HepG2 (cell line): ENCODE measurements around the gene KCNH1. TPM values are rescaled to one million over a fixed set of nuclear protein-coding genes. Genes with fewer than 3 reads are reported as not detected.

Experiments used
- ATAC-seq: fragments of 200-7000 bp; cut with Tn5 transposase; 3 replicates; pipeline ENCODE4 v1.9.1; 2020; ENCODE audit warnings: mild to moderate bottlenecking, moderate library complexity
- BruUV-seq: library from RNA; stranded (reverse); fragments of 400-500 nt; replicated peaks from 2 replicates; lab custom pipeline; 2021; lab: Mats Ljungman, UMichigan
- CTCF ChIA-PET: fragments of 300-600 bp; formaldehyde crosslinking; extraction: SDS; loops from one replicate; lab custom pipeline; 2021; ENCODE audit warnings: low total read pairs, inconsistent platforms, low intra/inter-chr PET ratio; lab: Yijun Ruan, JAX
- POLR2A ChIA-PET: fragments of 350-600 bp; sonication (Branson Sonifier 250); formaldehyde crosslinking; loops from one replicate; lab custom pipeline; 2020; ENCODE audit warnings: antibody characterized with exemption, inconsistent platforms; lab: Yijun Ruan, JAX
- DNase-seq: peaks from one replicate; pipeline ENCODE4 v3.0.0-alpha.2; 2015; ENCODE audit warnings: low spot score
- FAIRE-seq: peaks from 3 replicates; lab custom pipeline; 2011; peaks lifted over from hg19 to GRCh38; lab: Jason Lieb, UNC
- H2AFZ ChIP-seq: one replicate; pipeline ENCODE4 v1.6.1; 2011; ENCODE audit warnings: low read length, inconsistent platforms
- H3K27ac ChIP-seq: fragments of 300-600 bp; 3 replicates; pipeline ENCODE4 v1.8.0; 2011; ENCODE audit warnings: mixed run types, mild to moderate bottlenecking, mixed read lengths, low read length, inconsistent platforms; ENCODE audit not compliant: insufficient read depth; ENCODE audit errors: extremely low read length
- H3K27me3 ChIP-seq, 2 experiments: fragments of 200-600 bp in 1 of 2; 2 replicates in 1 of 2; 3 replicates in 1 of 2; pipeline versions ENCODE4 v1.6.0 to v1.8.0; 2011; ENCODE audit warnings: low read length in 2 of 2, mild to moderate bottlenecking in 2 of 2, moderate library complexity in 2 of 2, inconsistent platforms in 1 of 2; ENCODE audit not compliant: insufficient read depth in 2 of 2, control insufficient read depth in 1 of 2
- H3K36me3 ChIP-seq, 2 experiments: fragments of 200-600 bp in 1 of 2; replicated peaks in 1 of 2; 2 replicates in 1 of 2; 3 replicates in 1 of 2; pipeline versions ENCODE4 v1.5.1 to v1.8.0; 2011; ENCODE audit warnings: low read length in 2 of 2, inconsistent platforms in 1 of 2; ENCODE audit not compliant: insufficient read depth in 2 of 2, control insufficient read depth in 1 of 2
- H3K4me1 ChIP-seq: 2 replicates; pipeline ENCODE4 v1.5.1; 2012; ENCODE audit warnings: low read length, inconsistent platforms; ENCODE audit not compliant: insufficient read depth
- H3K4me2 ChIP-seq: 2 replicates; pipeline ENCODE4 v1.6.0; 2011; ENCODE audit warnings: low read depth, low read length, inconsistent platforms
- H3K4me3 ChIP-seq, 3 experiments: fragments of 200-600 bp in 1 of 3; sonication (generic), shearing (Covaris generic) in 1 of 3; replicated peaks in 1 of 3; 2 replicates each; pipeline ENCODE4 v1.5.1; 2011 to 2016; ENCODE audit warnings: low read length in 3 of 3, inconsistent platforms in 2 of 3, low read depth in 2 of 3, mild to moderate bottlenecking in 2 of 3, control low read depth in 1 of 3, mixed read lengths in 1 of 3; ENCODE audit not compliant: insufficient read depth in 1 of 3
- H3K79me2 ChIP-seq: one replicate; pipeline ENCODE4 v1.6.1; 2011; ENCODE audit warnings: low read length, inconsistent platforms; ENCODE audit not compliant: insufficient read depth
- H3K9ac ChIP-seq: 2 replicates; pipeline ENCODE4 v1.6.0; 2011; ENCODE audit warnings: mild to moderate bottlenecking, low read depth, low read length, inconsistent platforms; ENCODE audit not compliant: insufficient read depth
- H3K9me3 ChIP-seq: 2 replicates; pipeline ENCODE4 v1.5.1; 2012; ENCODE audit warnings: mild to moderate bottlenecking, low read length
- H4K20me1 ChIP-seq: 2 replicates; pipeline ENCODE4 v1.6.0; 2011; ENCODE audit warnings: inconsistent platforms, mild to moderate bottlenecking, low read length, moderate library complexity; ENCODE audit not compliant: insufficient read depth
- CEBPB ChIP-seq: IDR thresholded peaks from 2 replicates; pipeline ENCODE4 v1.6.1; 2011; ENCODE audit warnings: low read depth, low read length, improper control_type of control experiment, borderline replicate concordance
- CENPT ChIP-seq: sonication (generic); formaldehyde crosslinking; IDR thresholded peaks from 2 replicates; pipeline ENCODE4 v1.8.0; 2022; ENCODE audit warnings: low read depth, mild to moderate bottlenecking, moderate library complexity, missing genetic modification reagents
- HDAC1 ChIP-seq: sonication (generic); formaldehyde crosslinking; IDR thresholded peaks from 2 replicates; pipeline ENCODE4 v1.5.1; 2020; ENCODE audit warnings: mild to moderate bottlenecking, missing genetic modification reagents
- MNT ChIP-seq: fragments of 450-650 bp; IDR thresholded peaks from 2 replicates; pipeline ENCODE4 v1.6.1; 2016
- NFRKB ChIP-seq: fragments of 450-650 bp; IDR thresholded peaks from 2 replicates; pipeline ENCODE4 v1.6.1; 2017
- PHF20 ChIP-seq: sonication (generic); formaldehyde crosslinking; IDR thresholded peaks from 2 replicates; pipeline ENCODE4 v1.5.0; 2020; ENCODE audit warnings: mild to moderate bottlenecking, missing genetic modification reagents
- ZEB1 ChIP-seq: IDR thresholded peaks from 2 replicates; pipeline ENCODE4 v1.6.1; 2012; ENCODE audit warnings: mild to moderate bottlenecking, low read depth, inconsistent platforms; ENCODE audit not compliant: insufficient replicate concordance
- ZFP91 ChIP-seq: sonication (generic); formaldehyde crosslinking; IDR thresholded peaks from 2 replicates; pipeline ENCODE4 v1.9.0; 2022; ENCODE audit warnings: missing genetic modification reagents, mild to moderate bottlenecking, borderline replicate concordance
- ZFY ChIP-seq: sonication (generic); formaldehyde crosslinking; IDR thresholded peaks from 2 replicates; pipeline ENCODE4 v1.4.0; 2020; ENCODE audit warnings: missing genetic modification reagents
- ZIK1 ChIP-seq: sonication (generic); formaldehyde crosslinking; IDR thresholded peaks from 2 replicates; pipeline ENCODE4 v1.5.0; 2020; ENCODE audit warnings: mild to moderate bottlenecking, low read depth, missing genetic modification reagents, borderline replicate concordance
- ZNF12 ChIP-seq: sonication (generic); formaldehyde crosslinking; IDR thresholded peaks from 2 replicates; pipeline ENCODE4 v1.5.0; 2020; ENCODE audit warnings: missing genetic modification reagents
- ZNF121 ChIP-seq: sonication (generic); formaldehyde crosslinking; IDR thresholded peaks from 2 replicates; pipeline ENCODE4 v1.5.0; 2020; ENCODE audit warnings: mild to moderate bottlenecking, missing genetic modification reagents
- ZNF337 ChIP-seq: sonication (generic); formaldehyde crosslinking; IDR thresholded peaks from 2 replicates; pipeline ENCODE4 v1.5.1; 2020; ENCODE audit warnings: missing genetic modification reagents, low read depth, mild to moderate bottlenecking, borderline replicate concordance
- ZNF513 ChIP-seq: sonication (generic); formaldehyde crosslinking; conservative IDR thresholded peaks from 2 replicates; pipeline ENCODE4 v1.5.0; 2020; ENCODE audit warnings: missing genetic modification reagents
- ZSCAN31 ChIP-seq: sonication (generic); formaldehyde crosslinking; IDR thresholded peaks from 2 replicates; pipeline ENCODE4 v1.5.0; 2020; ENCODE audit warnings: low read depth, mild to moderate bottlenecking, missing genetic modification reagents
- WGBS: methylation state at CpG from one replicate; pipeline ENCODE4 v1.1.6; 2017; ENCODE audit warnings: low lambda C conversion rate; 5-methylcytosine and 5-hydroxymethylcytosine counted together
- in situ Hi-C: cut with HindIII; loops from 2 replicates; pipeline ENCODE4 v1.10.0; 2017; ENCODE audit warnings: low pct_unique_long_range_greater_than_20kb; ENCODE audit not compliant: extremely low pct_ligation_motif_present
- intact Hi-C: fragments of 100-400 bp; cut with micrococcal nuclease; formaldehyde crosslinking; loops from one replicate; pipeline ENCODE4 v1.10.0; 2022; ENCODE audit not compliant: unreplicated experiment
- polyA plus RNA-seq, 8 experiments: library from polyadenylated mRNA; depleted of rRNA in 3 of 8; stranded (reverse) in 7 of 8; unstranded in 1 of 8; fragments of >200 nt; fragmentation: Illumina TruSeq in 4 of 8; extraction: Trizol in 4 of 8; gene quantifications; 2 replicates each; pipeline versions ENCODE4 v1.2.1 to v1.2.3, GENCODE V29; 2011 to 2016; ENCODE audit warnings: low read depth in 4 of 8, missing spikeins in 1 of 8, mixed read lengths in 1 of 8; ENCODE audit not compliant: insufficient read depth in 1 of 8
- total RNA-seq, 5 experiments: library from RNA; depleted of rRNA; stranded (reverse); fragments of >200 nt; fragmentation: Illumina TruSeq; extraction: Trizol; gene quantifications; 2 replicates each; pipeline ENCODE4 v1.2.3, GENCODE V29; 2016; ENCODE audit warnings: low read depth in 1 of 5
- TF ChIP-seq, protein P1 (sequence below): conservative IDR thresholded peaks from 2 replicates; pipeline ENCODE4 v1.6.1; 2018; ENCODE audit warnings: missing genetic modification reagents
- TF ChIP-seq, protein P2 (sequence below): sonication (generic); formaldehyde crosslinking; IDR thresholded peaks from 2 replicates; pipeline ENCODE4 v1.5.0; 2020; ENCODE audit warnings: missing genetic modification reagents

Gene KCNH1
- total and polyA plus RNA-seq, 2 of the 13 experiments (the other 11 are each of a cell fraction or from before 2014, with no cell fraction given): not detected

GRCh38 chr1:211129776-211130175, 4.2 kb downstream of the KCNH1 start:
- Histone ChIP-seq H3K4me3 (no peak overlapping the region), H3K9ac (no peak overlapping the region), H3K4me1 (peaks cover 12% of the 10 kb centered on the region; the same call in 1 of the 2 replicates), H3K27me3 (peaks cover 5 to 40% of the 10 kb centered on the region in 2 experiments), H3K4me2 (no peak overlapping the region), H4K20me1 (no peaks in the 10 kb centered on the region), H2AFZ (no peak overlapping the region), H3K9me3 (no peaks in the 10 kb centered on the region), H3K27ac (no peak overlapping the region), H3K36me3 (no peaks in the 10 kb centered on the region), H3K79me2 (no peaks in the 10 kb centered on the region)
- no peak for TF ChIP-seq CEBPB
- no peak for TF ChIP-seq CENPT (CRISPR knock-in tag)
- TF ChIP-seq MNT: no peak
- TF ChIP-seq PHF20: no peak
- no peak for TF ChIP-seq ZFP91 (CRISPR knock-in tag)
- TF ChIP-seq ZFY: no peak
- TF ChIP-seq ZNF12 (CRISPR knock-in tag): no peak
- no peak for TF ChIP-seq ZIK1 (CRISPR knock-in tag)
- TF ChIP-seq, protein P1, sequence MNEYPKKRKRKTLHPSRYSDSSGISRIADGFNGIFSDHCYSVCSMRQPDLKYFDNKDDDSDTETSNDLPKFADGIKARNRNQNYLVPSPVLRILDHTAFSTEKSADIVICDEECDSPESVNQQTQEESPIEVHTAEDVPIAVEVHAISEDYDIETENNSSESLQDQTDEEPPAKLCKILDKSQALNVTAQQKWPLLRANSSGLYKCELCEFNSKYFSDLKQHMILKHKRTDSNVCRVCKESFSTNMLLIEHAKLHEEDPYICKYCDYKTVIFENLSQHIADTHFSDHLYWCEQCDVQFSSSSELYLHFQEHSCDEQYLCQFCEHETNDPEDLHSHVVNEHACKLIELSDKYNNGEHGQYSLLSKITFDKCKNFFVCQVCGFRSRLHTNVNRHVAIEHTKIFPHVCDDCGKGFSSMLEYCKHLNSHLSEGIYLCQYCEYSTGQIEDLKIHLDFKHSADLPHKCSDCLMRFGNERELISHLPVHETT (CRISPR knock-in tag): no peak
- no peak for TF ChIP-seq ZSCAN31
- no peak for TF ChIP-seq ZEB1
- no peak for TF ChIP-seq NFRKB
- TF ChIP-seq ZNF337: no peak
- TF ChIP-seq, protein P2, sequence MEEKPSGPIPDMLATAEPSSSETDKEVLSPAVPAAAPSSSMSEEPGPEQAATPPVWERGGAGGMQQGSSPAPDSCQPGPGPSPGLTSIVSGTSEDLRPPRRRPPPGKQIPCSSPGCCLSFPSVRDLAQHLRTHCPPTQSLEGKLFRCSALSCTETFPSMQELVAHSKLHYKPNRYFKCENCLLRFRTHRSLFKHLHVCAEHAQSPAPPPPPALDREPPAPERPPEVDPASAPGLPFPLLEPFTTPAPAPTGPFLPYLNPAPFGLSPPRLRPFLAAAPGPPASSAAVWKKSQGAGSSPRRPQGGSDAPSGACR (CRISPR knock-in tag): no peak
- TF ChIP-seq ZNF513: no peak
- no peak for TF ChIP-seq ZNF121 (CRISPR knock-in tag)
- TF ChIP-seq HDAC1 (CRISPR knock-in tag): no peak
- ChIA-PET CTCF (no interaction called here), POLR2A (no interaction called here)
- FAIRE-seq: no peak
- intact Hi-C loops: loop anchor here (10.0 kb wide), 2 partner anchors 125 to 175 kb away; partner anchors contain the start of gene RCOR3
- in situ Hi-C loops: loop anchor here (5.0 to 10.0 kb wide), 3 partner anchors 425 to 725 kb away; no protein-coding TSS in a partner anchor
- WGBS: 0% methylated on average over 1 of the region's 1 CpG
- no peak for ATAC-seq
- no TSS peak for BruUV-seq
- DNase-seq: no peak
